Measurements from ENCODE around the gene MBTPS1.

MBTPS1 gene

GRCh38 chr16:84116720-84117493 lies at the start of gene MBTPS1:
Gene MBTPS1 (minus strand): TSS chr16:84116942. CDS start chr16:84101783, 15,159 bp downstream.
- peak; percentile 95 for DNase-seq (ENCODE audit: low spot score)

- DNase-seq (ENCODE audit: low spot score), result no peak
Observed at GRCh38 chr16:84165746-84166145, 49.0 kb upstream of the MBTPS1 start.

- DNase-seq (ENCODE audit: low spot score), result no peak
Observed at GRCh38 chr16:84161801-84162200, 45.1 kb upstream of the MBTPS1 start.

GRCh38 chr16:84161037-84161436 lies 44.3 kb upstream of the MBTPS1 start:
- DNase-seq (ENCODE audit: low spot score), result no peak

DNA sequence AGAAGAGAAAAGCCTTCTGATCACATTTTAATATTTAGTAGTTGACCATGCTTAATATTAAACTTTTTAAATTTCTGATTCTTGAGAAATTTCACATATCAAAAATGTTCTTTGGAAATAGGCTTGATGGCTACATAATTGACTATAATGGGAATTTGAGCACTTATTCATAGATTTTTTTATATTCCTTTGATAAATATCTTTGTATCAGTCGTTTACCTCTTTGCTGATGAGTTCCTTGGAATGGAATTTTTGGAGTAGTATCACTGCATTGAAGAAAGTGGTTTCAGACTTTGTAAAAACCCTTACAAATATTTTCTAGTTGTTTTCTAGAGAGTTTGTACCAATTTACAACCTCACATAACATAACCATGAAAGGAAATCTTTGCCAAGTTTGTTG lies 43.1 kb upstream of the MBTPS1 start:
- no peak for DNase-seq (ENCODE audit: low spot score)

DNA sequence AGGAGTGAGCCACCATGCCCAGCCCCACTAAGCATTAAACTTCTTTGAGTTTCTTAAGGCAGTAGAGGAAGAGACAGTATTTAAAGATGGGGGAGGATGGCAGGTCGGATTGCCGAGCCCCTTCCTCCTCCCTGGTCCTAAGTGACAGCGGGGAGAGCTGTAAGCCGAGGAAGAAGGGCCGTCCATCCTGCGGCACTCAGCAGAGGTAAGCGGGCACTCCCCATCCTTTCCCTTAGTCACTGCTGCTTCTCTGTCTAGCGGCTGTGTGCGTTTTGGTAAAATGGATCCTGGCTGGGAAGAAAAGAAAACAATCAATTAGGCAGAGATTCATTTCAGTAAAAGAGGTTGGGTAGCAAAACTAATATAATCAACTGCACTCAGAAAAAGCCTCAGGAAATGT lies 42.3 kb upstream of the MBTPS1 start:
- no peak for DNase-seq (ENCODE audit: low spot score)

- DNase-seq (ENCODE audit: low spot score), result no peak
Observed at GRCh38 chr16:84156342-84156784, 39.6 kb upstream of the MBTPS1 start.

DNA sequence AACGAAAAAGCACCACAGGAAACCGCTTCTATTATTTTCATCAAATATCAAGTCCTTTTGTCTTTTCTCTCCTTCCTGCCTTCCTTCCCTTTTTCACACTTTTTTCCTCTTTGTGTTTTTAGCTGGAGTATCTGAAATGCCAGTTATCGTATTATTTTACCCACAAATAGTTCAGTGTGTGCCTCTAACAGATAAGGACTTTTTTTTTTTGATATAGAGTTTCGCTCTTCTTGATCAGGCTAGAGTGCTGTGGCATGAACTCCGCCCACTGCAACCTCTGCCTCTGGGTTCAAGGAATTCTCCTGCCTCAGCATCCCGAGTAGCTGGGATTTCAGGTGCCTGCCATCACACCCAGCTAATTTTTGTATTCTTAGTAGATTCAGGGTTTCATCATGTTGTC lies 39.0 kb upstream of the MBTPS1 start:
- no peak for DNase-seq (ENCODE audit: low spot score)

GRCh38 chr16:84155226-84155625 lies 38.5 kb upstream of the MBTPS1 start:
- no peak for DNase-seq (ENCODE audit: low spot score)

DNA sequence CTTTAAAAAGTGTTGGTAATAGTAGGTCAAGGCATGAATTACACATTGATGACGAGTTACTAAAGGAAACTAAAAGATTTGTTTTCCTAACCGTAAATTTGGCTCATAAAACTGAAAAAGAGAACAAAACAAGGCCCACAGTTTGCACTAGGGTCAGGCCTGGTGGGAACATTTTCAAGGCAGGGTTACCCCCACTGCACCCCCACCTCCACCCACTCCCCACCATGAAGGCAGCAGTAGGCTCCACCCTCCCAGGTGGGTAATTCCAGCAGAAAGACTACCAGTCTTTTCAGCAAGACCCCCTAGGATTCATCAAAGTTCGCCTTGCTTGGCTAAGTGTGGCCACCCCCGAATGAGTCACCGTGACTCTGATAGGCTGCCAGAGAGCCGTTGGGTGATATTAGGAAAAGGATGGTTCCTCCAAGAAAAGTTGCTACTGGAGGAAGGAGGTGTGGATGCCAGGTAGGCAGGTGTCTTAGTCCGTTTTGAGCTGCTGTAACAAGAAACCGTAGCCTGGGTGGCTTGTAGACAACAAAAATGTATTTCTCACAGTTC lies 37.0 kb upstream of the MBTPS1 start:
- no peak for DNase-seq (ENCODE audit: low spot score)

GRCh38 chr16:84150926-84151325 lies 34.2 kb upstream of the MBTPS1 start:
- DNase-seq (ENCODE audit: low spot score), result no peak

GRCh38 chr16:84144859-84145639 lies 28.3 kb upstream of the MBTPS1 start, which contains the start of the genes DNAAF1 and HSDL1:
Gene DNAAF1 (plus strand): TSS chr16:84145308. CDS start chr16:84145441, 133 bp downstream.
Gene HSDL1 (minus strand): TSS chr16:84145177. CDS start chr16:84131321, 13,856 bp downstream.
- peak; percentile 98 for DNase-seq (ENCODE audit: low spot score)

DNA sequence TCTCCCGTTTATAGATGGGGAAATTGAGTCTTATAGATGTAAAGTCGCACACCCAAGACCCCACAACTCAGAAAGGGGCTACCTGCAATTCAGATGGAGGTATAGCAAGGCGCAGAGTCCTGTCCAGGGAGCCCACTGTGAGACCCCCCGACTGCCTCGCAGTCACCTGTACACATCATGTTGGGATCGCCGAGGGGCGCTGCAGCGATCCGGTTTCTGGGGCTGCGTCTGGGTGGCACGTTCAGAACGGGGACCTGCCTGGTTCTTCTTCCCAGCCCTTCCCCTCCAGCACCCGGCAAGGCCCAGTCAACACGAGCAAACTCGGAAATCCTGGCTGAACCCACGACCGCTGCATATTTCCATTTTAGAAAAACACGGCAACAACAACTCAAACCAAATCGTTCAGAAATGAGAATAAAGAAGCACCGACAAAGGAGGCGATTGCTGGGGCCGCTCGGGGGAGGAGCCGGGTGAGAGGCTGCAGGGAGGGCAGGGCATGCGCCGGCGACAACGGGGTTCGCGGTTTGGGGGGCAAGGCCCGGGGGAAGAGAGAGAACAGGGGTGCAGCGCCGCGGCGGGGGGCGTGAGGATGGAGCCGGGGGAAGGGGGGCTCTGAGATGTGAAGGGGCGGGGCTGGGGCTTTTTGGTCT lies 27.6 kb upstream of the MBTPS1 start:
- DNase-seq (ENCODE audit: low spot score), result peak; percentile 61

DNA sequence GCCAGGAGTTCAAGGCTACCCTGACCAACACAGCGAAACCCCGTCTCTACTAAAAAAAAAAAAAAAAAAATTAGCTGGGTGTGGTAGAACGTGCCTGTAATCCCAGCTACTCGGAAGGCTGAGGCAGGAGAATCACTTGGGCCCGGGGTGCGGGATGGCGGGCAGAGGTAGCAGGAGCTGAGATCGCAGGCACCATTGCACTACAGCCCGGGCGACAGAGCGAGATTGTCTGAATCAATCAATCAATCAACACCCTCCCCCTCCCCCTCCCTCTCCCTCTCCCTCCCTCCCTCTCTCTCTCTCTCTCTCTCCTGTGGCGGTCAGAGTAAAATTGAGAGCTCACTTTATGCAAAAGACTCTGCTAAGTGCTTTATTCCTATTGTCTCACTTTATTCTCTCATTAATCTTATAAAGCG lies 27.1 kb upstream of the MBTPS1 start:
- no peak for DNase-seq (ENCODE audit: low spot score)

- no peak for DNase-seq (ENCODE audit: low spot score)
Observed at GRCh38 chr16:84143081-84143480, 26.3 kb upstream of the MBTPS1 start.

- DNase-seq (ENCODE audit: low spot score), result no peak
Observed at GRCh38 chr16:84141143-84141670, 24.5 kb upstream of the MBTPS1 start.

GRCh38 chr16:84139628-84140258 lies 23.0 kb upstream of the MBTPS1 start:
- no peak for DNase-seq (ENCODE audit: low spot score)

DNA sequence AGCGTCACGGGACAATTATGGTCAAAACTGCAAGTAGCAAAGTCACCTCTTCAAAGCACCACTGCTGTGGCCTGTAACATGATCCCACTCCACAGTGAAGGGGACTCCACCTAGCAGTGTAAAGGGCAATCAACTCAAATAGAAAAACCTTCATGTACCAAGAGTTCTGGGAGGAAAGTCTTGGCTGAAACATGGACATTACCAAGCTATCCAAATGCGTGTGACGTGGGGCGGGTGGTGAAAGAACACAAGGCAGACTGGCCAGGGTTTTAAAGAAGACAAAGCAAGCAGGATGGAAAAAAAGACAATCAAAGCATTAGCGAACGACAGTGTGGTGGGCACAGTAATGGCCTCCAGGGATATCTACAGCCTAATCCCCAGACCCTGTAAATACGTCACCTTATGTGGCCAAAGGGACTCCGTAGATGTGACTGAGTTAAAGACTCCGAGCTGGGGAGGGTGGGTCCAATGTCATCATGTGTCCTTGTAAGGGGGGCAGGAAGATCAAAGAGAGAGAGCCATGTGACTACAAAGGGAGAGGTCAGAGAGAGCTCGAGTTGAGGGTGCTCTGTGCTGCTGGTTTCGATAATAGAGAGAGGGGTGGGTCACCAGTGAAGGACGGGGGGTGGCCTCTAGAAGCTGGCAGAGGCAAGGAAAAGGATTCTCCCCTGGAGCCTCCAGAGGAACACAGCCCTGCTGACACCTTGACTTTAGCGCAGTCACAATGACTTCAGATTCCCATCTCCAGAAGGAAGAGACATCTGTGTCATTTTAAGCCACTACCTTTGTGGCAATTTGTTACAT lies 22.3 kb upstream of the MBTPS1 start:
- no peak for DNase-seq (ENCODE audit: low spot score)

DNA sequence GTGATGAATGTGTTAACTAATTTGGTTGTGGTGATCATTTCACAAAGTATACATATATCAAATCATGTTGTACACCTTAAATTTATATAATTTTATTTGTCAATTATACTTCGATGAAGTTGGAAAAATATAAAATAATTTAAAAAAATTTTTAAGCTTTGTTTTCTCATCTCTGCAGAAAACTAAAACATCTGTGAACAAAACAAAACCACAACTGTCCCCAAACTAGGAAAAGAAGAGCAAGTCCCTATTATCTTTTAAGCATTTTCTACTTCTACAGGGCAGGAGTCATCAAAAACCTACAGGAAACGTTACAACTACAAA lies 21.7 kb upstream of the MBTPS1 start:
- no peak for DNase-seq (ENCODE audit: low spot score)

DNA sequence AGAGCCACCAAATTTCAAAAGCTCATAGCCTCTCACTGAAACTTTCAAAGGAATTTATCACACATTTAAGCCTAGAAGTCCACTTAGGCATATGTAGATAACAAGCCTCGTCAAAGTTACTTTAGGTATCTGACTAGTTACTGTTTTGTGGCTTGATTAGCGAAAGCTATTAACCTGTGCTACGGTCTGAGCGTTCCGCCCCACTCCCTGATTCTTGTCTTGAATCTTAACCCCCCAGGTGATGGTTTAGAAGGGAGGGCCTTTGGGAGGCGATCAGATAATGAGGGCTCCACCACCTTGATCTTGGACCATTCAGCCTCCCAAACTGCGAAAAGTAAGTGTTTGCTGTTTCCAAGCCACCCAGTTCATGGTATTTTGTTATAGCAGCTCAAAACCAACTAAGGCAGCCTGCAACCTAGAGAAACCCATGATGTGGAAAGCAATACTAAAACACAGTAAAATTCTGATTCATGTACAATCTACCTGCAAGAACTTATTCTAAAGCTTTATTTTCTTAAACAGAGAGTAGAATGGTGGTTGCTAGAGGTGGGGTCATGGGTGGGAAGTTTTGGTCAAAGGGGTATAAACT lies 21.1 kb upstream of the MBTPS1 start:
- DNase-seq (ENCODE audit: low spot score), result no peak
